HepG2 (cell line): Measurements from ENCODE around the gene SETD2. TPM values are rescaled to one million over a fixed set of nuclear protein-coding genes. Genes with fewer than 3 reads are reported as not detected.
A peak's percentile ranks its signal among the peaks of the same experiment; 100 is the strongest.

Experiments used
- HOXA5 ChIP-seq: sonication (generic); formaldehyde crosslinking; IDR thresholded peaks from 2 replicates; pipeline ENCODE4 v1.4.0; 2020; ENCODE audit warnings: missing genetic modification reagents
- KLF11 ChIP-seq: IDR thresholded peaks from 2 replicates; pipeline ENCODE4 v1.6.1; 2016; ENCODE audit warnings: missing compliant biosample characterization
- MAZ ChIP-seq, 2 experiments: sonication (generic) in 1 of 2; formaldehyde crosslinking in 1 of 2; IDR thresholded peaks; 2 replicates each; pipeline versions ENCODE4 v1.5.0 to v1.6.1; 2012 to 2020; ENCODE audit warnings: low read depth in 2 of 2, mild to moderate bottlenecking in 2 of 2, borderline replicate concordance in 1 of 2, improper control_type of control experiment in 1 of 2, low read length in 1 of 2, missing genetic modification reagents in 1 of 2, moderate library complexity in 1 of 2
- PHF8 ChIP-seq: sonication (generic); formaldehyde crosslinking; IDR thresholded peaks from 2 replicates; pipeline ENCODE4 v1.5.0; 2020; ENCODE audit warnings: missing genetic modification reagents
- SP5 ChIP-seq: IDR thresholded peaks from 2 replicates; pipeline ENCODE4 v1.6.1; 2016; ENCODE audit warnings: low read depth, borderline replicate concordance
- ZBTB21 ChIP-seq: sonication (generic); formaldehyde crosslinking; IDR thresholded peaks from 2 replicates; pipeline ENCODE4 v1.4.0; 2020; ENCODE audit warnings: missing genetic modification reagents
- ZFP36 ChIP-seq: fragments of 150-350 bp; IDR thresholded peaks from 2 replicates; pipeline ENCODE4 v1.6.1; 2018; ENCODE audit warnings: borderline replicate concordance, low read length, low read depth; ENCODE audit not compliant: partially characterized antibody
- polyA plus RNA-seq, 8 experiments: library from polyadenylated mRNA; depleted of rRNA in 3 of 8; stranded (reverse) in 7 of 8; unstranded in 1 of 8; fragments of >200 nt; fragmentation: Illumina TruSeq in 4 of 8; extraction: Trizol in 4 of 8; gene quantifications; 2 replicates each; pipeline versions ENCODE4 v1.2.1 to v1.2.3, GENCODE V29; 2011 to 2016; ENCODE audit warnings: low read depth in 4 of 8, missing spikeins in 1 of 8, mixed read lengths in 1 of 8; ENCODE audit not compliant: insufficient read depth in 1 of 8
- total RNA-seq, 5 experiments: library from RNA; depleted of rRNA; stranded (reverse); fragments of >200 nt; fragmentation: Illumina TruSeq; extraction: Trizol; gene quantifications; 2 replicates each; pipeline ENCODE4 v1.2.3, GENCODE V29; 2016; ENCODE audit warnings: low read depth in 1 of 5
- TF ChIP-seq, protein P1 (sequence below): sonication (generic); formaldehyde crosslinking; IDR thresholded peaks from 2 replicates; pipeline ENCODE4 v1.8.0; 2022; ENCODE audit warnings: missing genetic modification reagents, mild to moderate bottlenecking, borderline replicate concordance
- TF ChIP-seq, protein P2 (sequence below): sonication (generic); formaldehyde crosslinking; IDR thresholded peaks from 2 replicates; pipeline ENCODE4 v1.4.0; 2020; ENCODE audit warnings: missing genetic modification reagents, borderline replicate concordance
- TF ChIP-seq, protein P3 (sequence below), 2 experiments: fragments of 450-650 bp in 1 of 2; sonication (generic) in 1 of 2; formaldehyde crosslinking in 1 of 2; IDR thresholded peaks; 2 replicates each; pipeline versions ENCODE4 v1.6.1 to v1.8.0; 2016 to 2022; ENCODE audit warnings: antibody characterized with exemption in 1 of 2, mild to moderate bottlenecking in 1 of 2, missing genetic modification reagents in 1 of 2
- TF ChIP-seq, protein P4 (sequence below): sonication (generic); formaldehyde crosslinking; IDR thresholded peaks from 2 replicates; pipeline ENCODE4 v1.4.0; 2020; ENCODE audit warnings: mild to moderate bottlenecking, low read depth, missing genetic modification reagents

The SETD2 gene
- total and polyA plus RNA-seq, 2 of the 13 experiments (the other 11 are each of a cell fraction or from before 2014, with no cell fraction given): 14.2 to 24.2 TPM

DNA sequence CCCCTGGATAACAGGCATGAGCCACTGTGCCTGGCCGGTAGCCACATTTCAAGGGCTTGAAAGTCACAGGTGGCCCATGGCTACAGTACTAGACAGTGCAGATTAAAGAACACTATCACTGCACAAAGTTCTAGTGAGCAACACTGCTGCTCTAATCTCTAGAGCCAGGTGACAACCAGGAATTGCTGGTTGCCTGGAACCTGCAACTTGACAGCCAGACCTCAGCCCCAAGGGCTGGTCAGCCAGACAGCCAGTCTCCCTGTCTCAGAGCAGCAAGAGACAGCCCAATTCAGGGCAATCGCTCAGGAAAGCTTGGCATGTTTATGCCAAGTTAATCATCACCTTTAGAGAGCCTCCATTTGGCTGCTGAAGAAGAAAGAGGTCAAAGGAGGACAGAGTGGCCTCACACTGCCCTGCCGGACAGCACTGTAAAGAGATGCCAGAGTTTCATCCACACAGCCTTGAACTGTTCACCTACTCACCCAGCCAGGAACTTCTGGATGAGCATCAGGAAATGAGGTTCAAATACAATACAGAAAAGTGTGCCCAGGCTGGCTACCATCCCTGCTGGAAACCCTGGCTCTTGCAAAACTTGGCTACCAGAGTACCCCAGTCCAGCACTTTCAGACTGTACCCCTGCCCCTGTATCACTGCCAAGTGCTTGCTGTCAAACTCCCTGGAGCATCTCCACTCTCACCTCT, 193.4 kb downstream of the SETD2 start (continued):
- TF ChIP-seq MAZ (IDR thresholded peaks at IDR 0.05; ENCODE audit: borderline replicate concordance, low read depth, low read length) (no peak), MAZ (CRISPR knock-in tag; IDR thresholded peaks at IDR 0.05; ENCODE audit: low read depth) (no peak), SP5 (CRISPR knock-in tag) (peak; percentile 41; the same call in 1 of the 2 replicates), PHF8 (CRISPR knock-in tag) (0 out of 2 replicates have a peak, but pooled peaks have one; percentile 26), KLF11 (CRISPR knock-in tag) (peak; percentile 27; the same call in 1 of the 2 replicates), HOXA5 (CRISPR knock-in tag) (peak; percentile 68; the same call in 1 of the 2 replicates), ZFP36 (no peak), ZBTB21 (CRISPR knock-in tag) (no peak)
- TF ChIP-seq, protein P1, sequence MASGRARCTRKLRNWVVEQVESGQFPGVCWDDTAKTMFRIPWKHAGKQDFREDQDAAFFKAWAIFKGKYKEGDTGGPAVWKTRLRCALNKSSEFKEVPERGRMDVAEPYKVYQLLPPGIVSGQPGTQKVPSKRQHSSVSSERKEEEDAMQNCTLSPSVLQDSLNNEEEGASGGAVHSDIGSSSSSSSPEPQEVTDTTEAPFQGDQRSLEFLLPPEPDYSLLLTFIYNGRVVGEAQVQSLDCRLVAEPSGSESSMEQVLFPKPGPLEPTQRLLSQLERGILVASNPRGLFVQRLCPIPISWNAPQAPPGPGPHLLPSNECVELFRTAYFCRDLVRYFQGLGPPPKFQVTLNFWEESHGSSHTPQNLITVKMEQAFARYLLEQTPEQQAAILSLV (CRISPR knock-in tag): no peak
- TF ChIP-seq, protein P2, sequence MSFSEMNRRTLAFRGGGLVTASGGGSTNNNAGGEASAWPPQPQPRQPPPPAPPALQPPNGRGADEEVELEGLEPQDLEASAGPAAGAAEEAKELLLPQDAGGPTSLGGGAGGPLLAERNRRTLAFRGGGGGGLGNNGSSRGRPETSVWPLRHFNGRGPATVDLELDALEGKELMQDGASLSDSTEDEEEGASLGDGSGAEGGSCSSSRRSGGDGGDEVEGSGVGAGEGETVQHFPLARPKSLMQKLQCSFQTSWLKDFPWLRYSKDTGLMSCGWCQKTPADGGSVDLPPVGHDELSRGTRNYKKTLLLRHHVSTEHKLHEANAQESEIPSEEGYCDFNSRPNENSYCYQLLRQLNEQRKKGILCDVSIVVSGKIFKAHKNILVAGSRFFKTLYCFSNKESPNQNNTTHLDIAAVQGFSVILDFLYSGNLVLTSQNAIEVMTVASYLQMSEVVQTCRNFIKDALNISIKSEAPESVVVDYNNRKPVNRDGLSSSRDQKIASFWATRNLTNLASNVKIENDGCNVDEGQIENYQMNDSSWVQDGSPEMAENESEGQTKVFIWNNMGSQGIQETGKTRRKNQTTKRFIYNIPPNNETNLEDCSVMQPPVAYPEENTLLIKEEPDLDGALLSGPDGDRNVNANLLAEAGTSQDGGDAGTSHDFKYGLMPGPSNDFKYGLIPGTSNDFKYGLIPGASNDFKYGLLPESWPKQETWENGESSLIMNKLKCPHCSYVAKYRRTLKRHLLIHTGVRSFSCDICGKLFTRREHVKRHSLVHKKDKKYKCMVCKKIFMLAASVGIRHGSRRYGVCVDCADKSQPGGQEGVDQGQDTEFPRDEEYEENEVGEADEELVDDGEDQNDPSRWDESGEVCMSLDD (CRISPR knock-in tag): no peak
- TF ChIP-seq, protein P3, sequence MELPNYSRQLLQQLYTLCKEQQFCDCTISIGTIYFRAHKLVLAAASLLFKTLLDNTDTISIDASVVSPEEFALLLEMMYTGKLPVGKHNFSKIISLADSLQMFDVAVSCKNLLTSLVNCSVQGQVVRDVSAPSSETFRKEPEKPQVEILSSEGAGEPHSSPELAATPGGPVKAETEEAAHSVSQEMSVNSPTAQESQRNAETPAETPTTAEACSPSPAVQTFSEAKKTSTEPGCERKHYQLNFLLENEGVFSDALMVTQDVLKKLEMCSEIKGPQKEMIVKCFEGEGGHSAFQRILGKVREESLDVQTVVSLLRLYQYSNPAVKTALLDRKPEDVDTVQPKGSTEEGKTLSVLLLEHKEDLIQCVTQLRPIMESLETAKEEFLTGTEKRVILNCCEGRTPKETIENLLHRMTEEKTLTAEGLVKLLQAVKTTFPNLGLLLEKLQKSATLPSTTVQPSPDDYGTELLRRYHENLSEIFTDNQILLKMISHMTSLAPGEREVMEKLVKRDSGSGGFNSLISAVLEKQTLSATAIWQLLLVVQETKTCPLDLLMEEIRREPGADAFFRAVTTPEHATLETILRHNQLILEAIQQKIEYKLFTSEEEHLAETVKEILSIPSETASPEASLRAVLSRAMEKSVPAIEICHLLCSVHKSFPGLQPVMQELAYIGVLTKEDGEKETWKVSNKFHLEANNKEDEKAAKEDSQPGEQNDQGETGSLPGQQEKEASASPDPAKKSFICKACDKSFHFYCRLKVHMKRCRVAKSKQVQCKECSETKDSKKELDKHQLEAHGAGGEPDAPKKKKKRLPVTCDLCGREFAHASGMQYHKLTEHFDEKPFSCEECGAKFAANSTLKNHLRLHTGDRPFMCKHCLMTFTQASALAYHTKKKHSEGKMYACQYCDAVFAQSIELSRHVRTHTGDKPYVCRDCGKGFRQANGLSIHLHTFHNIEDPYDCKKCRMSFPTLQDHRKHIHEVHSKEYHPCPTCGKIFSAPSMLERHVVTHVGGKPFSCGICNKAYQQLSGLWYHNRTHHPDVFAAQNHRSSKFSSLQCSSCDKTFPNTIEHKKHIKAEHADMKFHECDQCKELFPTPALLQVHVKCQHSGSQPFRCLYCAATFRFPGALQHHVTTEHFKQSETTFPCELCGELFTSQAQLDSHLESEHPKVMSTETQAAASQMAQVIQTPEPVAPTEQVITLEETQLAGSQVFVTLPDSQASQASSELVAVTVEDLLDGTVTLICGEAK (IDR thresholded peaks at IDR 0.05): no peak
- TF ChIP-seq, protein P3 (CRISPR knock-in tag; IDR thresholded peaks at IDR 0.05): no peak
- TF ChIP-seq, protein P4, sequence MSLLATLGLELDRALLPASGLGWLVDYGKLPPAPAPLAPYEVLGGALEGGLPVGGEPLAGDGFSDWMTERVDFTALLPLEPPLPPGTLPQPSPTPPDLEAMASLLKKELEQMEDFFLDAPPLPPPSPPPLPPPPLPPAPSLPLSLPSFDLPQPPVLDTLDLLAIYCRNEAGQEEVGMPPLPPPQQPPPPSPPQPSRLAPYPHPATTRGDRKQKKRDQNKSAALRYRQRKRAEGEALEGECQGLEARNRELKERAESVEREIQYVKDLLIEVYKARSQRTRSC (CRISPR knock-in tag): no peak
